PC-3 (cell line): ENCODE results near the gene CRB2.

Experiments
- CTCF ChIP-seq: fragments of 300-600 bp; sonication (generic); conservative IDR thresholded peaks from 2 replicates; pipeline ENCODE4 v1.5.1; 2017; ENCODE audit warnings: antibody characterized with exemption, low read depth, mild to moderate bottlenecking, low read length
- EZH2 ChIP-seq: fragments of 300-600 bp; sonication (generic); IDR thresholded peaks from one replicate; pipeline ENCODE4 v1.6.1; 2017; ENCODE audit warnings: antibody characterized with exemption, mild to moderate bottlenecking, low read length; ENCODE audit not compliant: unreplicated experiment
- EZH2phosphoT487 ChIP-seq: fragments of 300-600 bp; sonication (generic); IDR thresholded peaks from 2 replicates; pipeline ENCODE4 v1.6.1; 2018; ENCODE audit warnings: mild to moderate bottlenecking, antibody characterized with exemption, low read length, borderline replicate concordance

GRCh38 chr9:123399803-123400378 lies 43.9 kb downstream of the CRB2 start:
- no peak for TF ChIP-seq EZH2
- TF ChIP-seq CTCF = peak; percentile 59
- TF ChIP-seq EZH2phosphoT487 = no peak
